Activated CD4-positive, alpha-beta T cell treated with anti-CD3 and anti-CD28 coated beads, Interleukin-10, Interleukin-2, amounts not matched to agents 100 ng/mL and 50 ng/mL, durations not matched to agents 16 hours and 8 hours (primary cell): ENCODE data around the gene PHETA1.
A peak's percentile ranks its signal among the peaks of the same experiment; 100 is the strongest.

Experiments used
- DNase-seq: peaks from one replicate; pipeline ENCODE4 v3.0.0-alpha.2; 2020

PHETA1 gene, protein sequence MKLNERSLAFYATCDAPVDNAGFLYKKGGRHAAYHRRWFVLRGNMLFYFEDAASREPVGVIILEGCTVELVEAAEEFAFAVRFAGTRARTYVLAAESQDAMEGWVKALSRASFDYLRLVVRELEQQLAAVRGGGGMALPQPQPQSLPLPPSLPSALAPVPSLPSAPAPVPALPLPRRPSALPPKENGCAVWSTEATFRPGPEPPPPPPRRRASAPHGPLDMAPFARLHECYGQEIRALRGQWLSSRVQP

DNA sequence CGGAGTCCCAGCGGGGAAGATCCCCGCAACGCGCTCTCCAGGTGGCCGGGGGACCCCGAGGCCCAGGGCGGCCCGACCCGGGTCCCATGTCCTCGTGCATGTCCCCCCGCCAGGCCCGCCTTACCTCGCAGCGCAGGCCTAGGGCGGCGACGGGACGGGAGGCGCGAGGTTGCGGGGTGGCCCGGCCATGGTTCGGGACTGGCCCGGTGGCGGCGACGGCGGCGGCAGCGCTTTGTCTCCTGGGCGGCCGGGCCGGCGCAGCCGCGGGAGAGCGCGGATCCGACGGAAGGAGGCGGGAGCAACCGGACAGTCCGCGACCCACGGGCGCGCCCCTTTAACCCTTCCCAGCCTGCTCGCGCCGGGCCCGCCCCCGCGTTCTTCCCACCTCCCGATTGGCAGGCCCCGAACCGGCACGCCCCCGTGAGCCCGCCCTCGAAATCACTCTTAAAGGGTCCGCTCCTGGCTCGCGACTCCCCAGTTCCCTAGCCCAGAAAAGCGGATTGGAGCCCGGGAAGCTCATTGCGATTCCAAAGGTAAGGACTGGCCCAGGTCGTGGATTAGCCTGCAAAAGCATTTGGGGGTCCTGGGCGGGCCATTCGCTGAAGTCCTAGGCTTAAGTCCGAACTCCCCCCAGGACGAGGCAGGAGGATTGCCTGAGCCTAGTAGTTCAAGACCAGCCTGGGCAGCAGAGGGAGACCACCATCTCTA lies at the start of gene PHETA1:
PHETA1 (minus strand) TSS at position 308 of the 708 bp plus-strand sequence. CDS start 5,668 bp downstream, outside the sequence.
- peak; percentile 82 for DNase-seq

DNA sequence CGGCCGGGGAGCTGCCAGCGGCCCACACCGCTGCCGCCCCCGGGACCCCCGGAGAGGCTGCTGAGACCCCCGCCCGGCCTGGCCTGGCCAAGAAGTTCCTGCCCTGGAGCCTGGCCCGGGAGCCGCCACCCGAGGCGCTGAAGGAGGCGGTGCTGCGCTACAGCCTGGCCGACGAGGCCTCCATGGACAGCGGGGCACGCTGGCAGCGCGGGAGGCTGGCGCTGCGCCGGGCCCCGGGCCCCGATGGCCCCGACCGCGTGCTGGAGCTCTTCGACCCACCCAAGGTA lies 49.6 kb upstream of the PHETA1 start:
- no peak for DNase-seq

DNA sequence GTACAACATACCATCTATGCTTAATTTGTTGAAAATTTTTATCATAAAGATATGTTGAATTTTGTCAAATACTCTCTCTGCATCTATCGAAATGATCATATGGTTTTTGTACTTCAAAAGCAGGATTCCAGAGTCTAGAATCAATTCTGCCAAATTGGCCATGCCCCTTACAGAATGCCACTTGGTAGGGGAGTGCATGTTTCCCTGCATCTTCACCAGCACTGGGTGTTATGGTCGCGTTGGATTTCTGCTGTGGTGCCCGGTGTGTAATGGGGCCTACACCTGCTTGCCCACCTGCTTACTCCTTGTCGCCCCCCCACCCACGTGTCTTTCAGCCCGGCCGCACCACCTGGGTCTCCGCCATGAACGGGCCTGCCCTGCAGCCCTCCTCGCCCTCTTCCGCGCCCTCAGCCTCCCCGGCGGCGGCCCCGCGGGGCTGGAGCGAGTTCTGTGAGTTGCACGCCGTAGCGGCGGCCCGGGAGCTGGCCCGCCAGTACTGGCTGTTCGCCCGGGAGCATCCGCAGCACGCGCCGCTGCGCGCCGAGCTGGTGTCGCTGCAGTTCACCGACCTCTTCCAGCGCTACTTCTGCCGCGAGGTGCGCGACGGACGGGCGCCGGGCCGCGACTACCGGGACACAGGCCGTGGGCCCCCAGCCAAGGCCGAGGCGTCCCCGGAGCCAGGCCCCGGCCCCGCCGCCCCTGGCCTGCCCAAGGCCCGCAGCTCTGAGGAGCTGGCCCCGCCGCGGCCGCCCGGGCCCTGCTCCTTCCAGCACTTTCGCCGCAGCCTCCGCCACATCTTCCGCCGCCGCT lies 49.1 kb upstream of the PHETA1 start:
- no peak for DNase-seq

DNA sequence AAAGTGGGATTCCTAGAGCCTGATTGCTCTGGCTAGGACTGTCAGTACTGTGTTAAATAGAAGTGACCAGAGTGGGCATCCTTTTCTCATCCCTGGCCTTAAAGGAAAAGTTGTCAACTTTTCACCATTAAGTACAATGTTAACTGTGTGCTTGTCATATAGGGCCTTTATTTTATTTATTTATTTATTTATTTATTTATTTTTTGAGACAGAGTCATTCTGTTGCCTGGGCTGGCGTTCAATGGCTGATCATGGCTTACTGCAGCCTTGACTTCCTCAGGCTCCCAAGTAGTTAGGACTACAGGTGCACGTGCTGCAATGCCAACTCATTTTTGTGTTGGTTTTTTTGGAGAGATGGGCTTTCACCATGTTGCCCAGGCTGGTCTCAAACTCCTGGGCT lies 48.4 kb upstream of the PHETA1 start:
- DNase-seq: no peak

DNA sequence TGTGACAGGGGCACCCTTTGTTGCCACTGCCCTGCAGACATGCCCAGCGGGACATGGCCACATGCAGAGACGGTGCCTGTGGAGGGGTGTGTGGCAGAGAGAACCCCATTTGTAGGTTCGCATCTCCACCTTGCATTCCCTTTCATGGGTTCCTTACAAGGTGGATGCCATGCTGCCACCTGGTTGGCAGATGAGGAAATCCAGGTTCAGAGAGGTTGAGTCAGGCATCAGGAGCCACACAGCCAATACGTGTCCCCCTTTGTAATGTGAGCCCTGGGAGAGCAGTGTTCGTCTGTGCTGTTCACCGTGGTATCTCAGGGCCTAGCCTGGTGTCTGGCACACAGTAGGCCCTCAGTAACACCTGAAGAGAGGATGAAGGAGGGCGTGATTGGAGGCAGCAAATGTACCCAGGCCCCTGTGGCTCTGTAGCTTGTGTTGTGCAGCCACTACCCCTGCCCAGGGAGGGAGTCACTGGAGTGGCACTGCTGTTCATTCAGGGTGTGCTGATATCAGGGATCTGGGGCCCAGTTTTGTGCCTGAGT lies 45.9 kb upstream of the PHETA1 start:
- no peak for DNase-seq

DNA sequence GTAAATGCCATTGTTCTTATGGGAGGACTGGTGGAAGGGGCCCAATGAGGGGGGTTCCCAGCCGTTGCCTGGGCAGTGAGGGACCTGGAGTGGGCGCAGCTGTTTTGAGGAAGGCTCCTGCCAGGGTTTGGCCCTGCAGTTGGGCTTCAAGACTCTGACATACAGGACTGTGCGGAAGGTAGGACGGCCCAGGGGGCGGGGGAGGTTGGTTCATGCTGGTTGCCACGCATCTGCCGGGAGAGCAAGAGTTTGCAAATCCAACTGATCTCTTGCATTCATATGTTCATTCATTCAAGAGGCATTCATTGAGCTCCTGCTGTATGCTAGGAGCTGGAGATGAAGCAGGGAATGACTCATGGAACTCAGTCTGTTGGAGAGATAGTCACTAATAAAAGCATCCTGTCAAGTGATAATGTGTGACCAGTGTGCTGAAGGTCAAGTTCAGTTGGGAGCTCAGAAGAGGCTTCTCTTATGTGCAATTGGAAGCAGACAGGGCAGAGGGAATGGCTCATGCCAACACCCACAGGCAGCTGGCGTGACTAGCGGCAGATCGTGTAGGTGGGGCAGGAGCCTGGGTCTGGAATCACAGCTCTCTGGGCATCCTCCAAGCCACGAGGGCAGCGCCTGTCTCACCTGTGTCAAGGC lies 44.7 kb upstream of the PHETA1 start:
- no peak for DNase-seq

DNA sequence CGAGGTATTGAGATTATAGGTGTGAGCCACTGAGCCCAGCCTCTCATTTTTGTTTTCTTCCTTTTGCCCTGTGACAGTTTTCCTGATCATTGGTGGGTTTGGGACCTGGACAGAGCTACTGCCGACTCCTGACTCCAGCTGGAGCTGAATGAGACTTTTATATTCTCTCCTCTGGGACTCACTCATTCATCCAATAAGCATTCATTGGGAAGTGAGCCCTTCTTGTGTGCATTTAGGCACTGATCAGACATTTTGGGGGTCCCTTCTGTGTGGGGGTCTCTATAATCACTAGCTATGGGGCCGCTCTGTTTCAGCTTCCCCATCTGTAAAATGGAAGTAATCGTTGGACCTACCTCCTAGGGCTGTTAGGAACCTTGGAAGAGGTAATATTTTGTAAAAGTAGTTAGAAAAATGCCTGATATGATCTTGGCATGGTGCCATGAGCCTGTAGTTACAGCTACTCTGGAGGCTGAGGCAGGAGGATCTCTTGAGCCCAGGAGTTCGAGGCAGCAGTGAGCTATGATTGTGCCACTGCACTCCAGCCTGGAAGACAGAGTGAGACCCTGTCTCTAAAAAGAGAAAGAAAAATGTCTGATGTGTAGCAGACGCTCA lies 44.0 kb upstream of the PHETA1 start:
- DNase-seq: no peak

DNA sequence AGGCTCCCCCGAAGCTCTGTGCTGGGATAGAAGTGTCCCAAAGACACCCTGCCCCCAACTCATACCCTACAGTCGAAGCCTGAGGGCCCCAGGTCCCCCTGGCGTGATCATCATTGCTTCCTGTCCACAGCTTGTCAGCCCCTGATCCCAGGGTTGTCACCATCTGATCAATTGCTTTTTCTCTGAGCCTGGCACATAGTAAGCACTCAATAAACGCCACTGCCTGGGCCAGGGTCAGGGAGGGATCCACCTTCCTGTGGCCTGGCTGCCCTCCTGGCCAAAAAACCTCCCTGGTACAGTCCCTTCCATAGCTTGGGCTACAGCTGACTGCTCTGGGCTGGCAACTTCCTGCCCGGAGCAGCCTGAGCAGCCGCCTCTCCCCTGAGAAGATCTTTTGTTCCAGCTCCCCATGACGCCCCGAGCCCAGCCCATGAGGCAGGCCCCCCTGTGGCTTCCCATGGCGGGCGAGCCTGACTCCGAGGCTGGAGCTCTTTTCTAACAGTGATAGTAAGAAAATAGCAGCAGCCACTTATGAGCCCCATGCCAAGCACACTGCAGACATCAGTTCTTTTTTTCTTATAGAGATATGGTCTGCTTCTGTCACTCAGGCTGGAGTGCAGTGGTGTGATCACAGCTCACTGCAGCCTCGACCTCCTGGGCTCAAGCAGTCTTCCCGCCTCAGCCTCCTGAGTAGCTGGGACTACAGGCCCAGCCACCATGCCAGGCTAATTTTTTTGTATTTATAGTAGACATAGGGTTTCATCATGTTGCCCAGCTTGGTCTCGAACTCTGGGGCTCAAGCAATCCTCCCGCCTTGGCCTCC lies 43.3 kb upstream of the PHETA1 start:
- no peak for DNase-seq

DNA sequence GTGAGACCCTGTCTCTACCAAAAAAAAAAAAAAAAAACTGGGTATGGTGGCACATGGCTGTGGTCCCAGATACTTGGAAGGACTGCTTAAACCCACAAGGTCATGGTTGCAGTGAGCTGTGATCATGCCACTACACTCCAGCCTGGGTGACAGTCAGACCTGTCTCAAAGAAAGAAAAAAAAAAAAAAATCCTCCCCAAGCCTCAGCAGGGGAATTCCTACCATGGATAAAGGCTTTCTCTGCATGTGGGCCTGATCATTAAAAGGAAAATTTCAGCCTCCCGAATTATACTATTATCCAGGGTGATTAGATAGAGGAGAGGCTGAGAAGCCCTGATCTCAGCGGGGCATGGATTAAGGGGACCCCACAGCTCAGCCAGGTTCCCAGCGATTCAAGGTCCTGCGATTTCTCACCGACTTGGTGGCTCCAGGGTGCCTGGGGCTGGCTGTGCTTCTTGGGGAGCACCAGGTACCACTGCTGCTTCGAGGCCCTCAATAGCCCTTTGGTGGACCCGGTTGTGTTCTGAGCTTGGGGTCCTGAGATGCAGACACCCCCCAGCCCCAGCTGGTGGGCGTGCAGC lies 42.4 kb upstream of the PHETA1 start:
- no peak for DNase-seq

DNA sequence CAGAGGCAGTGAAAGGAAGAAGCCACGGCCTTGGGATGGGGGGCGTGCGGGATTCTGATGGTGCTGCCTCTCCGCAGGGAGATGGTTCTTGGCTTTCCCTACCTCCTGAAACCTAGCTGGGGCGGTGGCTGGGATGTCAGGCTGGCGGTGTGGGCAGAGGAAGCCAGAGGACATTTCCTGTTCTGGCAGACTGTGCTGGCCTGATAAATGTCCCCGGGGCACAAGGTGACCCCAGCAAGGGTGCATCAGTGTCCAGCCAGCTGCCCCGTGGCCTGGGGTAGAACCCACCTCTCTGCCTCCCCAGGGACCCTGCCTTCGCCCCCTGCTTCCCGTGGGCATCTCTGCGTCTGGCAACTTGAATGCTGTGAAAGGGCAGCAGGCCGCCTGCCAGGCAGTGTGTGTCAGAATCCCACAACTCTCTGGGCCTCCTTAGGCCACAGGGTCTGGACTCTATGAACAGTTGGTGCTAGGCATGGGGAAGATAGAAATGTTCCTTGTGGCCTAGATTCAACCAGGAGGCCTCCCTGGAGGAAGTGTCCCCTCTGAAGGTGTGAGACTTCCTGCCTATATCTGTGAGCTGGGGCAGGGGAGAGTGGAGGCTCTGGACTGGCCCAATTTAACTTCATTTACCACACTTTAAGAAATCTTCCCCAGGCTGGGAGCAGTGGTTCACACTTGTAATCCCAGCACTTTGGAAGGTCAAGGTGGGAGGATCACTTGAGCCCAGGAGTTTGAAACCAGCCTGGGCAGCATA lies 41.7 kb upstream of the PHETA1 start:
- DNase-seq: no peak

DNA sequence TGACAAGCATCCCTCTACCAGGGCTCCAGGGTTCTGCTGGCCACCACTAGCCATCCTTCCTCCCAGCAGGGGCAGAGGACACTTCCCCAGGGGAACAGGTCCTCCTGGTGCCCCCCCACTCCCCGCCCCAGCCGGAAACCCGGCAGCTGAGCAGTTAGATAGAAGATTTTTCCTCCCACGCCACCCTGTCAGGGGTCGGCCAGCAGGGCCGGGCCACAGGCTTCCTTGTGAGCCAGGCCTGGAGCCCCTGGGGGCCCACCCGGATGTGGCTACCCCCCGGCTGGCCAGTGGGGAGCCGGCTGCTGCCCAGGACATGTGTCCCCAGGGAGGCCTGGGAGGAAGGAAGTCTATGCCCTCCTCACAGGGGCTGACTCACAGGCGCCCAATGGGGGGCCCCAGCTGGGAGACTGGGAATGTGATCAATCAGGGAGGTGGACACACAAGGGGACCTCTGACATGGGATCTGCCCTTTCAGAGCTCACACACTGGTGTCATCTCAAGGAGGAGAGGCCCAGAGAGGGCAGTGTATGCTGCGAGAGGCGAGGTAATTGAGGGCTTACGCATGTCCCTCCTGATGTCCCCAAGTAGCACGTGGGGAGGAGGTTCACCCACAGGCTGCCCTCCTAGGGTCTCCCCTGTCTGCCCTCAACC lies 41.0 kb upstream of the PHETA1 start:
- DNase-seq: no peak

DNA sequence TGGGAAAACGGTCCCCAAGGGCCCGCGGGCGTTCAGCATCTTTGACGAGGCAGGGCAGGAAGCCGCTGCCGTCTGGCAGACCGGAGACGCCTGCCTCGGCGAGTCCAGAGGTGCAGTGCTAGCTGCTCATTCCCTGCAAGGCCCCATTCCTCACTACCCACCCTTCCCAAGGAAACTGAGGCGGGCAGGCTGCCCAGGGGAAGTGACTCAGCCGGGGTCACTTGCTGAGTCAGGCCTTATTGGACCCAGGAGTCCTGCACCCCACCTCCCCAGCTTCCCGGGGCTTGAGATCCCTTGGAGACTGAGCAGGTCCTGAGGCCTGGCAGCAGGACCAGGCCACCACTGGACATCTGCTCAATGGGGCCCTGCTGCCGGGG lies 40.5 kb upstream of the PHETA1 start:
- no peak for DNase-seq

DNA sequence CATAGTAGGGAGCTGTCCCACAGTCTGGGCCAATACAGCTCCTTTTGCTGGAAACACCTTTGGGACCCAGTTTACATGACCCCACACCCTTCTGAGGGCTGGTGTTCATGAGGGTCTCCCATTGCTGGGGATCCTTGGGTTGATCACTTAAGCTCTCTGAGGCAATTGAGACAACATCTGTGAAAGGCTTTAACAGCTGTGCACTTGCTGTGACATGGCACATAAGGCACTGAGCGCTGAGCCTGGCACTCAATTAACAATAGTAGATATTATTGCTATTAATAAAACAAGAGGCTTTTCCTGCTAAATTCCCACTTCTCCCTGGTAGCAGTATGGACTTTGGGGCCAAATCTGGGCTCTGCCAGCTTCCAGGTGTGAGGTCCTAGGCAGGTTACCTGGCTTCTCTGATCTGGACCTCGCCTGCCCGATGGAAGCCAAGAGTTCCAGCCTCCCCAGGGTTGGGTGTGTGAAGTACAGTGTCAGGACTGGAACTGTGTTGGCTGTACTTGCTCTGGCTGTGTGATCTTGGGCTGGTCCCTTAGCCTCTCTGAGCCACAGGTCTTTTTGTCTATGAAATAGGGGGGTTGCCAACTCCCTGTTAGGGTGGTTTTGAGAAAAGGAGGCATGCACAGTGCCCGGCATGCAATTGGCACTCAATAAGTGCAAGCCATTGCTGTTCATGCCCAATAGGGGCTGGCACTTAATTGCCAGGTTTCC lies 39.9 kb upstream of the PHETA1 start:
- DNase-seq: no peak

DNA sequence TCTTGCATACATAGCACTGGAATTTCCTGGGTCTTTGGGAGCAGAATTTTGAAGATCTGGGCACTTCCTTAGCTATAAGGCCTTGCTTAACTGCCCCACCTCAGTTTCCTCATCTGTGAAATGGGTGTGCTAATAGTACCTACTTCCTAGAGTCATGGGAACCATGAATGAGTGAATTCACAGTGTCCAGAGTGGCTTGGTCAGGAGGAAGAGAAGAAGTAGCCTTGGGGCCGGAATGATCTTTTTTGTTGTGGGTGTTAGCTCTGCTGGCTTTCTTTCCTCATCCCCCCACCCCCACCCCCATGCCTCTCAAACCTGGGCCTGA lies 39.2 kb upstream of the PHETA1 start:
- DNase-seq: no peak

DNA sequence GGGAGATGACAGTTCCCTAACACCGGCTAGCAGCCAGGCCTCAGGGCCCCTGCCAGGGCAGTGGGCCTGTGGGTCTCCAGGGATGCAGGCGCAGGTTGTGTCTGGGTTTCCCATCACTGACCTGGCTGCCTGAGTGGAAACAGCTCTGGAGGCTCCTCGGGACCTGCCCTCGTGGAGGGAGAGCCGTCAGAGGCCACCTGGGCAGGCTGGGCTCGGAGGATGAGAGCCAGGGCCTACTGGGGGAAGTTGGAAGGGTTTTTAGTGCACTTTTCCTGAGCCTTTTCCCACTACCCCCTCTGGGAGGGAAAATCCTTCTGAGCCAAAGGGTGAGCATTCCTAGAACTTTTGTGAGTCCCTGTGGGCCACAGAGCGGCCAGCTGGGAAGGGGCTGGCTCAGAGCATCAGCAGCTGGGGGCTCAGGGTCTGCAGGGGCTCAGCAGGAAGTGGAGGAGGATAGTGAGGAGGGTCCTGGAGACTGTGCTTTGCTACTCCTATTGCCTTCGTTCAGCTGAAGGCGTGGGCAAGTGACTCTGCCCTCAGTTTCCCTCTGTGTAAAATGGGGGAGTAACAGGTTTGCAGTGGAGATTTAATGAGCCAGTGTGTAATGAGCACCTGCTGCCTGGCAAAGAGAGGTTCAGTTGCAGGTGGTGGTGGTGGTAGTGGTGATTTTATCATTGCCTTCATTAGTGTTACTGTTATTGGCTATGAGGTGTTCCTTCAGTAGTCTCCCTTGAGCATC lies 38.7 kb upstream of the PHETA1 start:
- no peak for DNase-seq

DNA sequence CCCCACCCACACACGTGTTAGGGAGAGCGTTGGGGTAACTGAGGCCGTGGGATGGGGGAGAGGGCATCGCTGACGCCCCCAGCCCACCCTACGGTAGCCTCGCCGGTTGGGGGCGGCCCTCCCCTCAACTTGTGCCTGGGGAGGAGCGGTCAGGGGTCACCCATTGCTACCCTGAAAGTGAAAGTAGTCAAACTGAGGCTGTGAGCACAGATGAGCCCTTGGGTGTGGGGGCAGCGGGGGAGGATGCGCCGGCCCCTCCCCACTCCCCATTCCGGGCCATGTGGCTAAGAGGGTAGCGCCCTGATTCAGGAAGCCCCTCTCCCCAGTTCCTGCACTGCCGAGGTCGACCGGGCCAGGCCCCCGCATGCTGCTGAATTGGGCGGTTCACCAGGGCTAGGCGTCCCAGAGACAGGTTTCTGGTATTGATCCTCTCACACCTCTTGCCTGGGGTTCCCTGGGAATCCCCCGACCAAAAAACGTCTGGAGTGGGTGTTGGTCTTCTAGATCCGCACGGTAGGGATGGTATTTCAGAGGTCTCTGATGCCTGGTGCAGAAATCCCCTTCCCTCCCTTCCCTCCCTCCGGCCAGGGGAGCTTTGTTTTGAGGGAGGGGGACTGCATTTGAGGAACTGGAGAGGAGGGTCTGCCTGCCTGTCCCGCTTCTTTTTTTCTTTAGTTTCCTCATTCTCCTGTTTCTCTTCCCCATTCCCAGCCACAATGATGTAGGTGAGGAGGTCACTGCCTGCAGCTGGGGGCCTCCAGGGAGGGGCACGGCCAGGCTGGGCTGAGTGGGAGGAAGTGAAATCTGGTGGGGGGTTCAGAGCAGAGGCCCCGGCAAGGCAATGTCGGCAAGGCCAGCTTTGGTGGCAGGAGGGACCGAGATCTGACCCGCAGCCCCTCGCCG lies 37.8 kb upstream of the PHETA1 start:
- peak; percentile 57 for DNase-seq

DNA sequence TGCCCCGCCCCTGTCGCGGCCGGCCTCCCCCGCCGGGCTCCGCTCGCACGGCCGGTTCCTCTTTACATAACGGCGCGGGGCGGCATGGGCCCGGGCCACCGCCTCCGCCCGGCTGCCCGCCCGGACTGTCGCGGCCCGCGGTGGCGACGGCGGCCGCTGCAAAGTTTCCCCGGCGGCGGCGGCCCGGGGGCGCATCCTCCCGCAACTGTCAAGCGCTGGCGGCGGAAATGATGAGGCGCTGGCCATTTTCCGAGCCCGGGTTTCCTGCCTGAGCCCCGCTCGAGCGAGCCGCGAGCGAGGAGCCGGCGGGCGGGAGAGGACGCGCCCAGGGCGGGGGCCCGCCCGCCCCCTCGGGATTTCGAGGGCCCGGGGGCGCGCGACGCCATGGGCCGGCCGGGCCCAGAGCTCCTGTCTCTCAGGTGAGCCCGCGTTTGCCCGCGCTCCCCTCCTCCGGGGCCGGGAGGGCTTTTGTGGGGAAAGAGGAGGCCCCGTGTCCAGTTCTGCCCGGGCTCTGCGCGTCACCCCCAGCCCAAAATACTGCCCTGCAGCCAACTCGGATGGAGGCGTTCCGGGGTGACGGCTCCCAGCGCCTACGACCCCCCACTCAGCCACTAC lies 37.1 kb upstream of the PHETA1 start, which contains the start of gene SH2B3:
SH2B3 (plus strand) TSS at position 65 of the 615 bp plus-strand sequence. CDS start 12,223 bp downstream, outside the sequence.
- peak; percentile 79 for DNase-seq
